SHP77 (cell line): ENCODE results near the gene PCMT1.
"Not testable (repeated sequence)": the region's sequence is repeated elsewhere in the genome, so short reads cannot be mapped to it uniquely, and the experiment has no call there.

ENCODE experiments used
- DNase-seq, 2 experiments: peaks; one replicate each; lab custom pipeline; 2025; lab: John Stamatoyannopoulos, UW

PCMT1 gene

GRCh38 chr6:149750136-149750609 is 632 bp downstream of the PCMT1 start:
- peak; percentile 46 to 59 for DNase-seq

DNA sequence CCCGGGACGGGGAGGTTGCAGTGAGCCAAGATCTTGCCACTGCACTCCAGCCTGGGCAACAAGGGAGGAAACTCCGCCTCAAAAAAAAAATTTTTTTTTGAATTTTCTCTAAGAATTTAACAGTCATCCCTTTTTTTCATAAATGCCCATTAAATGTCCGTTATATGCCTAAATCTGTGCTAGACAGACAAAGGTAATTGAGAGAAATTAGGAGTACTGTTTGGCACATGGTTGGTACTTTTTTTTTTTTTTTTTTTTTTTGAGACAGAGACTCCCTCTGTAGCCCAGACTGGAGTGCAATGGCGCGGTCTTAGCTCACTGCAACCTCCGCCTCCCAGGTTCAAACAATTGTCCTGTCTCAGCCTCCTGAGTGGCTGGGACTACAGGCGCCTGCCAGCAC is 1.7 kb downstream of the PCMT1 start:
- no peak for DNase-seq

GRCh38 chr6:149751920-149752319 is 2.4 kb downstream of the PCMT1 start:
- DNase-seq = not testable (repeated sequence)

- no peak for DNase-seq
Observed at GRCh38 chr6:149752600-149753373, 3.2 kb downstream of the PCMT1 start.

GRCh38 chr6:149753374-149753637 is 3.8 kb downstream of the PCMT1 start:
- not testable (repeated sequence) for DNase-seq

- DNase-seq = no peak
Observed at GRCh38 chr6:149754548-149754947, 5.0 kb downstream of the PCMT1 start.

DNA sequence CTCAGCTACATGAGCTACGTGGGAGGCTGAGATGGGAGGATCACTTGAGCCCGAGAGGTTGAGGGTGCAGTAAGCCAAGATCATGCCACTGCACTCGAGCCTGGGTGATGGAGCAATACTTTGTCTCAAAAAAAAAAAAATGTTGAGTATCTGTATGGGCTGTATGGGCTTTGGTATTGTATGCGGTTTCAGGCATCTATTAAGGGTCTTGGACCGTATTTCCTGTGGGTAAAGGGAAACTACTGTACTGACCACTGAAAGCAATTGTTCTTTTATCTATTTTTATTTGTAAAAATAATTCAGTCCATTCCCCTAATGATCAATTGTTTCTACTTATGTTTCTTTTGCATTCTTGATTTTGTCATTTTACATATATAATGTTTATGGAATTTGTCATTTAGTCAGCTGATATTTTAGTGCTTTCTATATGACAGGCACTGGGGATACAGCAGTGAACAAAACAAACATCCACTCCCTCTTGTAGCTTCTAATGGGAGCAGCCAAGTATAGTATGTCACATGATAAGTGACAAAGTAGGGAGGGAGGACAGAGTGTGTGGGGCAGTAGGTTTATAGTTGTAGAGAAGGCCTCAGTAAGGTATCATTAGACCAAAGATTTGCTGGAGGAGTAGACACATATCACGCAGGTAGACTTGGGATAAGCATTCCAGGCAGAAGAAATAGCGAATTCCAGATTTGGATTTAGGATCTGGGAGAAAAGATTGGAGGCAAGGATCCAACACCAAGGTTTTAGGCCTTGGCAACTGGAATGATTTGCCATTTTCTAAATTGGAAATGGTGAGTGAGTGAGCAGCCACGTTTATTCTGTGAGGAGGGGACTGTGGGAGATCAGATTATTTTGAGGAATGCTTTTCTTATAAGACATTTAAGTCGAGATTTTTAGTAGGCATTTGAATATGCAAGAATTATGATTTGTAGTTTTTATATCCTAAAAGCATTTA is 6.0 kb downstream of the PCMT1 start:
- DNase-seq = no peak

DNA sequence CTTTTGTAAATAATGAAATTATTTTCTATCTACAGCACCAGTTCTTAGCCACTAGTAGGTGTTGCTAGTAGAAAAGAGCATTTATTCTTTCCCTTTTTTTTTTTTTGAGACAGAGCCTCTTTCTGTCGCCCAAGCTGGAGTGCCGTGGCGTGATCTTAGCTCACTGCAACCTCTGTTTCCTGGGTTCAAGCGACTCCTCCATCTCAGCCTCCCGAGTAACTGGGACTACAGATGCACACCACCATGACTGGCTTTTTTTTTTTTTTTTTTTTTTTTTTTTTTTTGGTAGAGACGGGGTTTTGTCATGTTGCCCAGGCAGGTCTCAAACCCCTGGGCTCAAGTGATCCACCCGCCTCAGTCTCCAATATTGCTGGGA is 6.7 kb downstream of the PCMT1 start:
- no peak for DNase-seq

- no peak for DNase-seq
Observed at GRCh38 chr6:149761438-149761837, 11.9 kb downstream of the PCMT1 start.

DNA sequence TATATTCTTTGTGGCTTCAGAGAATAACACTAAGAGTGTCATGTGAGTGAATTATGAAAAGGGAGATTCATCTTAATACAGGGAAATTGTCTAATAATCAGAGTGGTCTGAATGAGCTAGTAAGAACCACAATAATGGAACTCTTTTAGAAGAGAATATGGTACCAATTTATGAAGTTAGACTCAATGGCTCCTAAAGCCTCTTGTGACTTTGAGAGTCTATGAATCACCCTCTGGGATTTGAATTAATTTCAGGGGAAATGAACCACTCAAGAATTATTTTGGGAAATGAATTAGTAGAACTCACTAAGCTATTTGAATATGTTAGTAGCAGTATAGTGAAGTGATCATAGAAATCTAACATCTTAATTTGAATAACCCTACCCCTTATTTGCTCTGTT is 14.3 kb downstream of the PCMT1 start:
- no peak for DNase-seq

DNA sequence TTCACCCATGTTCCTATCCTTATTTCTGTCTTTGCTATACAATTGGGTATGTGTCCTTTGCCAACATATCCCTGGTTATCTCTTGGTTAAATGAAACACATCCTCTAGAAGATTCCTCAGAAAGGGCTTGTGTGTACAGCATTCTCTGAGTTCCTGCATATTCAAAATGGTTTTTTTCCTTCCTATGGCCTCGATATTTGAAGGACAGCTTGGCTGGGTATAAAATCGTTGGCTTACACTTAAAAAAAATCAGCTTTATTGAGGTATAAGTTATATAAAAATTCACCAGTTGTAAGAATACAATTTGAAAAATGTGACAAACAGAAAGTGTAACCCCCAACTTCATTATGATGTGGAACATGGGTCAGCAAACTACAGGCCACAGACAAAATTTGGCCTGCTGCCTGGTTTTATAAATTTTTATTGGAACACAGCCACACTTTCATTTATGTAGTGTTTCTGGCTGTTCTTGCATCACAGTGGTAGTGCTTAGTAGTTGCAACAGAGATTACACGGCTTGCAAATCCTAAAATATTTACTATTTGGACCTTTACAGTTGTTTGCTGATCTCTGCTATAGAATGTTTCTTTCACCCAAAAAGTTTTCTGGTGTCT is 16.7 kb downstream of the PCMT1 start:
- DNase-seq = no peak

DNA sequence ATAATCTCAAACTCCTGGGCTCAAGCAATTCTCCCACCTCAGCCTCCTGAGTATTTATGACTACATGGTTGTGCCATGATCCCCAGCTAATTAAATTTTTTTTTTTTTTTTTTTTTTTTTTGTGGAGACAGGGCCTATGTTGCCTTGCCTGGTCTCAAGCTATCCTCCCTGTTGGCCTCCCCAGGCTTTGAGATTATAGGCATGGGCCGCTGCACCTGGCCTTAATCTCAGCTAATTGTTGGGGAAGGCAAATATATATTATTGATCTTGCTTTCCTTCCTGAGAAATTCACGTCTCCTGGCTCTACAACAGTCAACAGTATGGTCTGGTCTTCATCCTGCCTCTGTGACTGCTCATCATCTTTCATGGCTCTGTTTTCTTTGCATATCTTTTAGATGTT is 20.1 kb downstream of the PCMT1 start:
- DNase-seq = no peak

- no peak for DNase-seq
Observed at GRCh38 chr6:149771185-149771584, 21.6 kb downstream of the PCMT1 start.

- no peak for DNase-seq
Observed at GRCh38 chr6:149771925-149772324, 22.4 kb downstream of the PCMT1 start.

DNA sequence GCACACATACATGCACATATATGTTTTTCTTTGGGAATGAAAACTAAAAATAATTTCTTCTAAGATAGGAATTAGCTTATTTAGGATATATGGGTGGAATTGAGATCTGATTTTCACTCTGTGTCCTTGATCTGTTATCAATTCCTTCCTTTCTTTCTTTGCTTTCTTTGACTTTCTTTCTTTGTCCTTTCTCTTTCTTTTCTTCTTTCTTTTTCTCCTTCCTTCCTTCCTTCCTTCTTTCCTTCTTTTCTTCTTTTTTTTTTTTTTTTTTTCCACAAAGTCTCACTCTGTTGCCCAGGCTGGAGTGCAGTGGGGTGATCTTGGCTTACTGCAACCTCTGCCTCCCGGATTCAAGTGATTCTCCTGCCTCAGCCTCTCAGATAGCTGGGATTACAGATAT is 28.1 kb downstream of the PCMT1 start:
- DNase-seq = no peak

GRCh38 chr6:149779644-149779963 is 30.1 kb downstream of the PCMT1 start:
- no peak for DNase-seq

DNA sequence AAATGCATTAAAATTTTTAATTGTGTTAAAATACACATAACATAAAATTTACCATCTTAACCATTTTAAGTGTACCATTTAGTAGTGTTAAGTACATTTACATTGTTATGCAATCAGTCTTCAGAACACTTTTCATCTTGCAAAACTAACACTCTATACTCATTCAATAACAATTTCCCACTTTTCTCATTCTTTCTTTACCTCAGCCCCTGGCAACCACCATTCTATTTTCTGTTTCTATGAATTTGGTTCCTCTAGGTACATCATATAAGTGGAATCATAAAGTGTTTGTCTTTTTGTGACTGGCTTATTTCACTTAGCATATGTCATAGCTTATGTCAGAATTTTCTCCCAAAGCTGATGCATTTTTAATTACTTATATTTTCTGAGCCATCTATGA is 32.2 kb downstream of the PCMT1 start:
- no peak for DNase-seq

DNA sequence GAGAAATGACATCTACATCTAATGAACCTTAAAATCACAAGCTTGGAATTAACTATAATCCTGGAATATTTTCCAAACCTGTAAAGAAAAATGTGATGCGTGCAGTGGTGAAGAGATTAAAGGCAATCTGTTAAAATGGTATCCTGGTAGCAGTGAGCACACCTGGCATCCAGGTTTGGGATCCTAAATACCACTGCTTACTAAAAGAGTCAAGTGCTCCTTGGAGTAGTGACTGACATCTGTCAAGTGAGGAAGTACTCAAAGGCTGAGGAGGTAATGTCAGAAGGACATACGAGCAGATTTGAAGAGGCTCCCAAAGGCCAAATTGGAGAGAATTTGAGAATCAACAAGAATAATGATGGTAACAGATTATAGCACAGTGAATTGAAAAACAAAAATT is 32.8 kb downstream of the PCMT1 start:
- DNase-seq = no peak

DNA sequence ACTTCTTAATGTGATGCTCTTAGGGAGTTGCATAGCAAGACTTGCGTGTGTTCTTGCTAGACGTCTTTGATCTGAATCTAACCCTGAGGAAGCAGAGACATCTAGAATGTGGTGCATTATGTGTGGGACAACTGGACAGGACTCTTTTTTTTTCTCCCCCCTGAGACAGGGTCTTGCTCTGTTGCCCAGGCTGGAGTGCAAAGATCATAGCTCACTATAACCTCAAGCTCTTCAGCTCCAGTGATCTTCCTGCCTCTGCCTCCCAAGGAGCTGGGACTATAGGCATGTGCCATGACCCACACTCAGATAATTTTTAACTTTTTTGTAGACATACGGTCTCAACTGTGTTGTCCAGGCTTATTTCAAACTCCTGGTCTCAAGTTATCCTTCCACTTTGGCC is 34.0 kb downstream of the PCMT1 start:
- DNase-seq = no peak

GRCh38 chr6:149806127-149806526 is 56.6 kb downstream of the PCMT1 start:
- DNase-seq = no peak

DNA sequence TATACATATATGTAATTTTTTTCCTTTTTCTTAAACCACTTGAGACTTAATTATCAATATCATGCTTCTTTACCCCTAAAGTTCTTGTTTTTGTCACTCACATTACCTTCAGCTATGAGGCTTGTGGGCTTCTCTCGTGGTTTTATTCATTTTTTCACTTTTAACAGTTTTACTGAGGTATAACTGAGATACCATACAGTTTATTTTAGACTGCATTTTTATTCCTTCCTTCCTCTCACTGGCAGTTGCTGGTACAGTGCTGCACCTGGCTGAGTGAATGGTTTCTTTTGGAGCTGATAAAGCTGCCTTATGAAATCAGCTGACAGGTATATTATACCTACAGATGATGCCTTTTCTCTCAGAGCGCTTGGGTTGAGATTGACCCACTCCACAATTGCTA is 60.3 kb downstream of the PCMT1 start:
- no peak for DNase-seq

- no peak for DNase-seq
Observed at GRCh38 chr6:149813351-149813750, 63.8 kb downstream of the PCMT1 start.

GRCh38 chr6:149815788-149816187 is 66.2 kb downstream of the PCMT1 start:
- DNase-seq = no peak
